Esophagus squamous epithelium (tissue), 4 donors: Measurements from ENCODE around the gene KHDRBS1.

ENCODE experiments used
- POLR2A ChIP-seq, 4 donors: fragments of 450-650 bp; IDR thresholded peaks; one replicate each; pipeline ENCODE4 v1.6.1; 2017; ENCODE audit warnings: antibody characterized with exemption in 4 of 4, mild to moderate bottlenecking in 4 of 4, moderate library complexity in 3 of 4
- TF ChIP-seq, protein P1 (sequence below), 6 experiments: fragments of 450-650 bp in 4 of 6; fragments of 200-600 bp in 2 of 6; sonication (generic) in 2 of 6; IDR thresholded peaks; one replicate each; pipeline ENCODE4 v1.5.1; 2016 to 2019; ENCODE audit warnings: antibody characterized with exemption in 6 of 6, mild to moderate bottlenecking in 4 of 6, moderate library complexity in 4 of 6

DNA sequence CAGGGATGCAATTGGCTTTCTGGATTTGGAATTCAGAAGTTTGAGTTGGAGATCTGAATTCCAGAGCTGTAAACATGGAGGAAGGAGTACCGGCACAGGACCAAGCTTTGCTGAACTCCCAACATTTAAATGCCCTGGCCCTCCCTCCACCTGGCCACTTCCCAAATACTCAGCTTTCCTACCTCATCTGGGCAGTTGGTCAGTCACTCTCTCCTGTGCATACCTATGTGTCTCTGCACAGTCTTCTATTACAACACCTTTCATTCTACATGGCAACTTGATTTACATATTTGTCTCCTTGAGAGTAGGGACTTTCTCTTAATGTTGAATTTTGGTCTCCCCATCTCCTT lies 6.1 kb upstream of the KHDRBS1 start:
- TF ChIP-seq, protein P1, sequence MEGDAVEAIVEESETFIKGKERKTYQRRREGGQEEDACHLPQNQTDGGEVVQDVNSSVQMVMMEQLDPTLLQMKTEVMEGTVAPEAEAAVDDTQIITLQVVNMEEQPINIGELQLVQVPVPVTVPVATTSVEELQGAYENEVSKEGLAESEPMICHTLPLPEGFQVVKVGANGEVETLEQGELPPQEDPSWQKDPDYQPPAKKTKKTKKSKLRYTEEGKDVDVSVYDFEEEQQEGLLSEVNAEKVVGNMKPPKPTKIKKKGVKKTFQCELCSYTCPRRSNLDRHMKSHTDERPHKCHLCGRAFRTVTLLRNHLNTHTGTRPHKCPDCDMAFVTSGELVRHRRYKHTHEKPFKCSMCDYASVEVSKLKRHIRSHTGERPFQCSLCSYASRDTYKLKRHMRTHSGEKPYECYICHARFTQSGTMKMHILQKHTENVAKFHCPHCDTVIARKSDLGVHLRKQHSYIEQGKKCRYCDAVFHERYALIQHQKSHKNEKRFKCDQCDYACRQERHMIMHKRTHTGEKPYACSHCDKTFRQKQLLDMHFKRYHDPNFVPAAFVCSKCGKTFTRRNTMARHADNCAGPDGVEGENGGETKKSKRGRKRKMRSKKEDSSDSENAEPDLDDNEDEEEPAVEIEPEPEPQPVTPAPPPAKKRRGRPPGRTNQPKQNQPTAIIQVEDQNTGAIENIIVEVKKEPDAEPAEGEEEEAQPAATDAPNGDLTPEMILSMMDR (IDR thresholded peaks at IDR 0.05) = no peak
- no peak for TF ChIP-seq POLR2A (IDR thresholded peaks at IDR 0.05)
